Naive thymus-derived CD4-positive, alpha-beta T cell (primary cell): Measurements from ENCODE around the gene DPP10. TPM values are rescaled to one million over a fixed set of nuclear protein-coding genes. Genes with fewer than 3 reads are reported as not detected.
"Not testable (repeated sequence)": the region's sequence is repeated elsewhere in the genome, so short reads cannot be mapped to it uniquely, and the experiment has no call there.

Source experiments
- ATAC-seq: fragments of 150-1000 bp; cut with Tn5 transposase; 2 replicates; pipeline ENCODE4 v1.10.0; 2021; ENCODE audit warnings: mild to moderate bottlenecking, moderate library complexity
- CTCF ChIA-PET: fragments of 350-600 bp; sonication (Branson Sonifier 250); formaldehyde crosslinking; loops from one replicate; lab custom pipeline; 2021; ENCODE audit warnings: antibody characterized with exemption; lab: Charles Lee
- POLR2A ChIA-PET: fragments of 350-600 bp; sonication (Branson Sonifier 250); formaldehyde crosslinking; loops from one replicate; lab custom pipeline; 2021; ENCODE audit warnings: antibody characterized with exemption, inconsistent platforms; lab: Charles Lee
- DNase-seq, 9 donors: peaks; one replicate each; pipeline versions ENCODE4 v3.0.0 to v3.0.0-alpha.2; 2020 to 2022; ENCODE audit warnings: mixed read lengths in 1 of 9
- H3K27ac ChIP-seq: one replicate; pipeline ENCODE4 v1.7.0; 2013; ENCODE audit warnings: mild to moderate bottlenecking, low read depth, low read length, moderate library complexity
- H3K27me3 ChIP-seq, 2 donors: one replicate each; pipeline ENCODE4 v1.7.0; 2013; ENCODE audit warnings: low read length in 2 of 2, mild to moderate bottlenecking in 2 of 2, moderate library complexity in 2 of 2; ENCODE audit not compliant: control insufficient read depth in 2 of 2, insufficient read depth in 2 of 2
- H3K36me3 ChIP-seq, 3 experiments: 1 replicate in 2 of 3; 2 replicates in 1 of 3; pipeline ENCODE4 v1.7.0; 2013; ENCODE audit warnings: low read length in 3 of 3, mild to moderate bottlenecking in 3 of 3, moderate library complexity in 1 of 3; ENCODE audit not compliant: insufficient read depth in 3 of 3, control insufficient read depth in 2 of 3
- H3K4me1 ChIP-seq, 2 donors: one replicate each; pipeline ENCODE4 v1.7.0; 2013; ENCODE audit warnings: low read length in 2 of 2, mild to moderate bottlenecking in 2 of 2, moderate library complexity in 1 of 2; ENCODE audit not compliant: control insufficient read depth in 2 of 2, insufficient read depth in 2 of 2
- H3K4me3 ChIP-seq: 2 replicates; pipeline ENCODE4 v1.7.0; 2013; ENCODE audit warnings: mild to moderate bottlenecking, low read length
- H3K9me3 ChIP-seq, 3 experiments: 1 replicate in 2 of 3; 2 replicates in 1 of 3; pipeline ENCODE4 v1.7.0; 2013; ENCODE audit warnings: low read length in 3 of 3; ENCODE audit not compliant: control insufficient read depth in 2 of 3
- H3K27ac Mint-ChIP-seq, 9 donors: one replicate each; pipeline ENCODE4 v1.8.0; 2020 to 2022; ENCODE audit warnings: mixed read lengths in 9 of 9, mild to moderate bottlenecking in 8 of 9, moderate library complexity in 5 of 9, inconsistent platforms in 2 of 9
- H3K27me3 Mint-ChIP-seq, 5 donors: one replicate each; pipeline ENCODE4 v1.8.0; 2021 to 2022; ENCODE audit warnings: mixed read lengths in 5 of 5, mild to moderate bottlenecking in 1 of 5
- H3K36me3 Mint-ChIP-seq, 5 donors: one replicate each; pipeline ENCODE4 v1.8.0; 2020 to 2022; ENCODE audit warnings: mixed read lengths in 5 of 5, mild to moderate bottlenecking in 3 of 5, inconsistent platforms in 1 of 5
- H3K4me1 Mint-ChIP-seq, 7 donors: one replicate each; pipeline ENCODE4 v1.8.0; 2020 to 2022; ENCODE audit warnings: mixed read lengths in 7 of 7, mild to moderate bottlenecking in 3 of 7, inconsistent platforms in 1 of 7
- H3K4me3 Mint-ChIP-seq, 10 donors: one replicate each; pipeline ENCODE4 v1.8.0; 2020 to 2022; ENCODE audit warnings: mild to moderate bottlenecking in 10 of 10, mixed read lengths in 10 of 10, moderate library complexity in 6 of 10, inconsistent platforms in 2 of 10
- H3K9me3 Mint-ChIP-seq, 11 donors: one replicate each; pipeline ENCODE4 v1.8.0; 2020 to 2022; ENCODE audit warnings: mixed read lengths in 11 of 11, mild to moderate bottlenecking in 4 of 11, inconsistent platforms in 1 of 11, moderate library complexity in 1 of 11
- intact Hi-C, 2 donors: fragments of 100-400 bp; cut with micrococcal nuclease; formaldehyde crosslinking; loops; one replicate each; pipeline ENCODE4 v1.15.1; 2023
- polyA plus RNA-seq, 2 donors: library from polyadenylated mRNA; unstranded; fragments of 300-500 nt; fragmentation: Illumina TruSeq; gene quantifications; one replicate each; pipeline ENCODE4 v1.2.3, GENCODE V29; 2021
- total RNA-seq, 6 experiments: library from RNA in 5 of 6; stranded (reverse) in 5 of 6; gene quantifications; 1 replicate in 5 of 6; 2 replicates in 1 of 6; pipeline ENCODE4 v1.2.3 and lab custom pipeline; 2021 to 2026

DPP10 gene
- total and polyA plus RNA-seq, 7 experiments from 2014 or later = not detected

DNA sequence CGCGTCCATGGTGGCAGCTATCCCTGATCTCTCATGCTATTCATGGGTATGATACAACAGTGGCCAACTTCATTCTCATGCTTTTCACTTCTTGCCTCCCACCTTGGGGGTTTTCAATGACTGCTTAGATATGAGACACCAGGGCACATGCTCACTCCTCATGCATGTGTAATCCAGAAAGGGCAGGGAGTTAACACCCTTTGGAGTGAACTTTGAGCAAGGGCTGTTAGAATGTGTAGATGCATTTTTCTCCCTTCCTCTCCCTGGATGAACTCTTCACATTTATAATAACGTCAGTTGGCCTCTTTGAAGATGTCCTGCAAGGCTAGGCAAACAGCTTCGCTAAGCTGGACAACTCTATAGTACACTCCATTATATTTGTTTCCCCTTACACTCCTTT is 56.7 kb downstream of the DPP10 start:
- no peak overlapping the region for H3K4me3 Mint-ChIP-seq
- Histone ChIP-seq H3K4me3 (no peak overlapping the region), H3K36me3 (no peaks in the 10 kb centered on the region), H3K9me3 (no peaks in the 10 kb centered on the region), H3K27ac (no peak overlapping the region), H3K4me1 (no peaks in the 10 kb centered on the region), H3K27me3 (no peaks in the 10 kb centered on the region)
- peaks cover 0 to 18% (median 0%) of the 10 kb centered on the region in 5 donors for H3K27me3 Mint-ChIP-seq
- H3K9me3 Mint-ChIP-seq = peaks cover 0 to 4% (median 0%) of the 10 kb centered on the region in 11 donors
- intact Hi-C loops = no loop called here
- CTCF ChIA-PET = no interaction called here
- H3K27ac Mint-ChIP-seq = no peak overlapping the region
- ATAC-seq = no peak
- H3K4me1 Mint-ChIP-seq = no peaks in the 10 kb centered on the region
- POLR2A ChIA-PET = interaction anchor here (0.7 kb wide), 1 partner anchor 29 kb away, joined by 3 read pairs; no protein-coding TSS in a partner anchor
- no peak for DNase-seq
- H3K36me3 Mint-ChIP-seq = no peaks in the 10 kb centered on the region

DNA sequence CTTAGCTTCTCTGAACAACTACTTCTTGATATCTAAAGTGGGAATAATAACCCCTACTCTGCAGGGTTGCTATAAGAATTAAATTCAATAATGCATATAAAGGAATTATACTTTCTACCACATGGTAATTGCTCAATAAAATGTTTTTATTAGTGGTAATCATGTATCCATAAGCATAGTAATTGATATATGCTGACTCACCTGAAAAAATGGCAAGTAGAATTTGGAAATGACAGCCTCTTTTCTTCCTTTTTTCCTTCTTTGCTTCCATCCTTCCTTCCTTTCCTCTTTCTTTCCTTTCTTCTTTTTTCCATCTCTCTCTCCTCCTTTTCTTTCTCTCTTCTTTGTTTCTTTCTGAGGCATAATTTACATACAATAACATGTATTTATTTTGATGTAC is 65.3 kb downstream of the DPP10 start:
- intact Hi-C loops = no loop called here
- no peaks in the 10 kb centered on the region for H3K9me3 ChIP-seq
- H3K27ac ChIP-seq = no peak overlapping the region
- no peaks in the 10 kb centered on the region for H3K27me3 ChIP-seq
- ATAC-seq = no peak
- H3K27ac Mint-ChIP-seq = no peak overlapping the region
- no peak overlapping the region for H3K4me3 ChIP-seq
- no peaks in the 10 kb centered on the region for H3K4me1 ChIP-seq
- CTCF ChIA-PET = no interaction called here
- no peaks in the 10 kb centered on the region for H3K36me3 Mint-ChIP-seq
- H3K27me3 Mint-ChIP-seq = peaks cover 0 to 18% (median 9%) of the 10 kb centered on the region in 5 donors
- DNase-seq = no peak
- H3K4me3 Mint-ChIP-seq = no peak overlapping the region
- H3K9me3 Mint-ChIP-seq = no peaks in the 10 kb centered on the region
- POLR2A ChIA-PET = no interaction called here
- no peaks in the 10 kb centered on the region for H3K36me3 ChIP-seq
- no peaks in the 10 kb centered on the region for H3K4me1 Mint-ChIP-seq

DNA sequence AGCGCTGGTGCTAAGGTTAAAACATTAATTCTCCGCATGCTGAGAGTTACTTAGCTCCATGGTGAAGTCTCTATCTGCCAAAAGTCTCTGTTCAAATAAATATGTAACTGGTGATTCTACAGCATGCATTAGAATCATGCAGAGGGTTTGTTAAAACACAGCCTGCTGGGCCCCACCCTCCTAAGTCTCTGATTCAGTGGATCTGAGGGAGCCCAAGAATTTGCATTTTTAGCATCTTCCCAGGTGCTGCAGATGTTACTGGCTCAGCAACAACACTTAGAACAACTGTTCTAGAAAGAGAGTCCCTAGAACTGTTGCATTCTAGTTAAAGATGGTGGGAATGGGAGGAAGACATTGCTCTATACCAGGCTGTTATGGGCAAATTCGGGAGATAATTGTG is 73.4 kb downstream of the DPP10 start:
- ChIA-PET CTCF (no interaction called here), POLR2A (no interaction called here)
- Histone ChIP-seq H3K27ac (no peak overlapping the region), H3K27me3 (no peaks in the 10 kb centered on the region), H3K9me3 (no peaks in the 10 kb centered on the region), H3K4me1 (no peaks in the 10 kb centered on the region), H3K4me3 (no peak overlapping the region), H3K36me3 (no peaks in the 10 kb centered on the region)
- Mint-ChIP-seq H3K9me3 (peaks cover 0 to 6% (median 0%) of the 10 kb centered on the region in 11 donors), H3K36me3 (no peaks in the 10 kb centered on the region), H3K4me1 (no peaks in the 10 kb centered on the region), H3K4me3 (no peak overlapping the region), H3K27ac (no peak overlapping the region), H3K27me3 (peaks cover 0 to 27% (median 8%) of the 10 kb centered on the region in 5 donors)
- no peak for DNase-seq
- intact Hi-C loops = no loop called here
- ATAC-seq = no peak

DNA sequence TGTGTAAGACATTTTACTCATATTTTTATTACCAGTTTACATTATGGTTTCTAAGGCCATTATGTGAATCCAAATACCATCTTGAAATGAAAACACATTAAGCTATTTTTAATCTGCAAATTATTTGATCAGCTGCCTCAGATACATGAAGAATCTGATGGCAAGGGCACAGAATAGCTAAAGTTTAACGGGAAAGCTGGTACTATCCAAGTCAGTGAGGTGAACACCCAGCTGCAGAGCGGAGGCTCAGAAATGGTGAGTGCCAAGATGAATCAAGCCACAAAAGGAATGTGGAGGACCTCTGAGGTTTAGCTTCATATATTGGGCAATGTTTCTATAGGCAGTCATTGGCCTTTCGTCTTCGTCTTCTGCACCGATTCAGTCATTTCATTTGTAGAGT is 75.1 kb downstream of the DPP10 start:
- no peaks in the 10 kb centered on the region for H3K9me3 ChIP-seq
- Mint-ChIP-seq H3K27me3 (peaks cover 0 to 23% (median 8%) of the 10 kb centered on the region in 5 donors), H3K36me3 (no peaks in the 10 kb centered on the region), H3K4me3 (no peak overlapping the region), H3K27ac (no peak overlapping the region), H3K9me3 (peaks cover 0 to 6% (median 0%) of the 10 kb centered on the region in 11 donors), H3K4me1 (no peaks in the 10 kb centered on the region)
- DNase-seq (no peak), ATAC-seq (no peak)
- H3K4me3 ChIP-seq = no peak overlapping the region
- ChIA-PET POLR2A (no interaction called here), CTCF (no interaction called here)
- intact Hi-C loops = no loop called here
- H3K4me1 ChIP-seq = no peaks in the 10 kb centered on the region
- H3K36me3 ChIP-seq = no peaks in the 10 kb centered on the region
- no peak overlapping the region for H3K27ac ChIP-seq
- H3K27me3 ChIP-seq = no peaks in the 10 kb centered on the region

DNA sequence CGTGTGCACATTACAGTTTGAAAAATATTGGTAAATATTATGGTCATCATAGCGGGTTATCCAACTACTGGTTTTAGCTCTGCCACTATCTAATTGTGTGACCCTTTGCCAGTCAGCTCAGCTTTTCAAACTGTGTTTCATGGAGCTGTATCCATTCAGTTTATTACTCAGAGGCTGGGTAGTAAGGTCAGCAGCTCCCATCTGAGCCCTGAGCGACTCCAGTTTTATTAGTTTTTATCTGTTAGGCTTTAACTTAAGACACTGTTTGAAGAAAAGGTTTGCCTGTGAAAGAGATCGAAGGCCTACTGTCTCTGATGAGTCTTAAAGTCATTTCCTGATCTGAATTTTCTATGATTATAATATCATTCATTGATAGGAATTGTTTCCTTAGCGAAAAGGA is 76.3 kb downstream of the DPP10 start:
- H3K27me3 Mint-ChIP-seq = peaks cover 0 to 18% (median 8%) of the 10 kb centered on the region in 5 donors
- H3K4me3 ChIP-seq = no peak overlapping the region
- H3K9me3 ChIP-seq = no peaks in the 10 kb centered on the region
- no peaks in the 10 kb centered on the region for H3K36me3 Mint-ChIP-seq
- no peak overlapping the region for H3K27ac ChIP-seq
- intact Hi-C loops = no loop called here
- DNase-seq = no peak
- peaks cover 0 to 6% (median 0%) of the 10 kb centered on the region in 11 donors for H3K9me3 Mint-ChIP-seq
- H3K4me1 ChIP-seq = no peaks in the 10 kb centered on the region
- ChIA-PET POLR2A (no interaction called here), CTCF (no interaction called here)
- no peak for ATAC-seq
- H3K4me3 Mint-ChIP-seq = no peak overlapping the region
- no peaks in the 10 kb centered on the region for H3K27me3 ChIP-seq
- no peak overlapping the region for H3K27ac Mint-ChIP-seq
- no peaks in the 10 kb centered on the region for H3K36me3 ChIP-seq
- no peaks in the 10 kb centered on the region for H3K4me1 Mint-ChIP-seq

DNA sequence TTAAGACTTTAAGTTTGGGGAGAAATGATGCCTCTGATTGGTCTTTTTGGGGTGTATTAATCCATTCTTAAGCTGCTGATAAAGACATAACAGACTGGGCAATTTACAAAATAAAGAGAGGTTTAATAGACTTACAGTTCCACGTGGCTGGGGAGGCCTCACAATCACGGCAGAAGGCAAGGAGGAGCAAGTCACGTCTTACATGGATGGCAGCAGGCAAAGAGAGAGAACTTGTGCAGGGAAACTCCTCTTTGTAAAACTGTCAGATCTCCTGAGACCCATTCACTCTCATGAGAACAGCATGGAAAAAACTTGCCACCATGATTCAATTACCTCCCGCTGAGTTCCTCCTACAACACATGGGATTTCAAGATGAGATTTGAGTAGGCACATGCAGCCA is 80.2 kb downstream of the DPP10 start:
- H3K4me3 ChIP-seq, H3K4me1 Mint-ChIP-seq, H3K27me3 ChIP-seq, CTCF ChIA-PET, H3K36me3 Mint-ChIP-seq, ATAC-seq, H3K27ac Mint-ChIP-seq, H3K9me3 ChIP-seq, H3K9me3 Mint-ChIP-seq, H3K4me3 Mint-ChIP-seq, H3K36me3 ChIP-seq, H3K4me1 ChIP-seq, POLR2A ChIA-PET, DNase-seq, H3K27ac ChIP-seq, intact Hi-C loops: not testable (repeated sequence)
- peaks cover 0 to 13% (median 0%) of the 10 kb centered on the region in 5 donors for H3K27me3 Mint-ChIP-seq

DNA sequence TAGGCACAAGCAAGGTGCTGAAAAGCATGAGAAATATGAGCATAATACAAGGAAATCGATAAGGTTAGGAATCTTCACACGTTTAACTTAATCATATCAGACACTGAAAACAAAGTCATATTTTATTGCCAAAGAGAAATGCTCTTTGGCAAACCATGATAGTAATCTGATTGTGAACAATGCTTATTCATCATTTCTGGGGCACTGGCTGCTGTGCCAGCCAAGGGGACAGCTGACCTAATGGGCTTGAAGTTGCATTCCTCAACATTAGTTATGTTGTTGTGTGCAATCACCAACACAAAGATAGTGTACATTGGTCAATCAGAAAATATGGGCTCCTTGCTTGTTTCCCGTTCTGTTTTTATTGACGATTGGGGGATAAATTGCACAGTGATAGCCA is 83.5 kb downstream of the DPP10 start:
- H3K4me3 ChIP-seq = no peak overlapping the region
- intact Hi-C loops = no loop called here
- no peaks in the 10 kb centered on the region for H3K9me3 ChIP-seq
- ATAC-seq (no peak), DNase-seq (no peak)
- no peaks in the 10 kb centered on the region for H3K36me3 ChIP-seq
- H3K27me3 Mint-ChIP-seq = peaks cover 0 to 15% (median 5%) of the 10 kb centered on the region in 5 donors
- H3K27ac Mint-ChIP-seq = no peak overlapping the region
- H3K4me1 Mint-ChIP-seq = no peaks in the 10 kb centered on the region
- H3K4me3 Mint-ChIP-seq = no peak overlapping the region
- POLR2A ChIA-PET = no interaction called here
- no peaks in the 10 kb centered on the region for H3K27me3 ChIP-seq
- no peaks in the 10 kb centered on the region for H3K36me3 Mint-ChIP-seq
- H3K4me1 ChIP-seq = no peaks in the 10 kb centered on the region
- no peak overlapping the region for H3K27ac ChIP-seq
- CTCF ChIA-PET = no interaction called here
- peaks cover 0 to 6% (median 0%) of the 10 kb centered on the region in 11 donors for H3K9me3 Mint-ChIP-seq
